CD4-positive, CD25-positive, alpha-beta regulatory T cell (primary cell): ENCODE data around the gene IRF2. TPM values are rescaled to one million over a fixed set of nuclear protein-coding genes. Genes with fewer than 3 reads are reported as not detected.

ENCODE experiments used
- ATAC-seq, 2 donors: fragments of 150-1000 bp; cut with Tn5 transposase; one replicate each; pipeline ENCODE4 v1.10.0; 2021; ENCODE audit warnings: low read depth in 2 of 2, moderate number of reproducible peaks in 2 of 2, moderate library complexity in 1 of 2
- DNase-seq, 3 donors: peaks; one replicate each; pipeline versions ENCODE4 v3.0.0 to v3.0.0-alpha.2; 2012 to 2022; ENCODE audit warnings: mixed read lengths in 1 of 3
- H3K27ac ChIP-seq: one replicate; pipeline ENCODE4 v1.7.0; 2013; ENCODE audit warnings: mild to moderate bottlenecking, low read length; ENCODE audit not compliant: insufficient read depth, poor library complexity, severe bottlenecking
- H3K27me3 ChIP-seq: one replicate; pipeline ENCODE4 v1.7.0; 2013; ENCODE audit warnings: low read length; ENCODE audit not compliant: control insufficient read depth, insufficient read depth
- H3K36me3 ChIP-seq: one replicate; pipeline ENCODE4 v1.7.0; 2013; ENCODE audit warnings: mild to moderate bottlenecking, low read length, moderate library complexity; ENCODE audit not compliant: control insufficient read depth, insufficient read depth
- H3K4me1 ChIP-seq: 2 replicates; pipeline ENCODE4 v1.7.0; 2013; ENCODE audit warnings: mild to moderate bottlenecking, low read length; ENCODE audit not compliant: insufficient read depth, control insufficient read depth, poor library complexity, severe bottlenecking
- H3K4me3 ChIP-seq: one replicate; pipeline ENCODE4 v1.7.0; 2013; ENCODE audit warnings: low read depth, mild to moderate bottlenecking, low read length, moderate library complexity
- H3K9me3 ChIP-seq, 2 experiments: 1 replicate in 1 of 2; 2 replicates in 1 of 2; pipeline ENCODE4 v1.7.0; 2013; ENCODE audit warnings: low read length in 2 of 2, mild to moderate bottlenecking in 1 of 2, moderate library complexity in 1 of 2; ENCODE audit not compliant: control insufficient read depth in 2 of 2
- H3K27ac Mint-ChIP-seq, 3 donors: one replicate each; pipeline ENCODE4 v1.8.0; 2020 to 2022; ENCODE audit warnings: mild to moderate bottlenecking in 3 of 3, mixed read lengths in 3 of 3, moderate library complexity in 2 of 3
- H3K27me3 Mint-ChIP-seq: one replicate; pipeline ENCODE4 v1.8.0; 2022; ENCODE audit warnings: mild to moderate bottlenecking, mixed read lengths
- H3K36me3 Mint-ChIP-seq: one replicate; pipeline ENCODE4 v1.8.0; 2020; ENCODE audit warnings: mixed read lengths
- H3K4me1 Mint-ChIP-seq, 4 donors: one replicate each; pipeline ENCODE4 v1.8.0; 2020 to 2022; ENCODE audit warnings: mixed read lengths in 4 of 4, mild to moderate bottlenecking in 1 of 4
- H3K4me3 Mint-ChIP-seq, 4 donors: one replicate each; pipeline ENCODE4 v1.8.0; 2020 to 2022; ENCODE audit warnings: mild to moderate bottlenecking in 4 of 4, mixed read lengths in 4 of 4, moderate library complexity in 3 of 4
- H3K9me3 Mint-ChIP-seq, 7 donors: one replicate each; pipeline ENCODE4 v1.8.0; 2020 to 2022; ENCODE audit warnings: mixed read lengths in 7 of 7, mild to moderate bottlenecking in 3 of 7, moderate library complexity in 2 of 7
- polyA plus RNA-seq, 4 donors: library from polyadenylated mRNA; unstranded; fragments of 300-500 nt; fragmentation: Illumina TruSeq; gene quantifications; one replicate each; pipeline ENCODE4 v1.2.3, GENCODE V29; 2021
- total RNA-seq: library from RNA; stranded (reverse); gene quantifications from one replicate; pipeline ENCODE4 v1.2.3, GENCODE V29; 2022

Gene IRF2
- total RNA-seq = 63.4 TPM
- polyA plus RNA-seq = 100 to 1,000 TPM in 2 of 4 donors, 10 to 100 TPM in 2; 96.8 to 112 (median 102) TPM

DNA sequence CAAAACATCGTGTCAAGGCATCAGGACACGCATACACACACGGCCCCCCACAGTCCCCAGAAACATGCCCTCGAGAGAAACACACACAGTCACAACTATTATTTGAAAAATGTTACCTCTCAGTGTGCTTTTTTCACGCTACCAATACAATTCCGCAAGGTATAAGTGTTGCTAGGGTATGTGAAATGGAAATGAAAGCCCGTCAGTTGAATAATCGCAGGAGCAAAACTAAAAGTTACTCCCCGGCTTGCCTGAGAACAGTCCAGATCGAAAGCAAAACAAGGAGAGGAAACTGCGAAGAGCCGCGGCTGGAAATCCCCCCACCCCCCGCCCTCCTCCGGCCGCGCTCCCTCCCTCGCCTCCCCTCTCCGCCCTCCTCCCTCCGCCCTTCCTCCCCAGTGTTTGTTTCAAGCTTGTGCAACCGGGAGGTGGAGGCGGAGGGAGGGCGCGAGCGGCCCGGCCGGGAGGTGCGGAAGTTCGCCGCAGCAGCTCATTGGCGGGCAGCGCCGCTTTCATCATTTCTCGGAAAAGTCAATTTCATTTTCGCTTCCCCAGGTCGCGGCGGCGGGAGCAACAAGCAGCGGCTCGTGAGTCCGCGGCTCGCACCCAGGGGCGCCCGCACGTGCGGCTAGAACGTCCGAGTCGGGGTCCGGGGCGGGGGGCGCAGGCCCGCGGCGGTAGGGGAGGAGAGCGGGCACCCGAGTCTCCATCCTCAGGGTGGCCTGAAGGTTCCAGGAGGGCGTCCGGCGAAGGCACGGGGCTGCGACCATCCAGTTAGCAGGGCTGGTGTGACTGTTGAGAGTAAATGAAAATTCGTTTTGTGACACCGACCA, at the start of gene IRF2:
IRF2 (minus strand) TSS at position 288 of the 833 bp plus-strand sequence. CDS start 45,486 bp downstream, outside the sequence.
- Histone ChIP-seq H3K4me1 (peaks cover 55% of the 10 kb centered on the region), H3K9me3 (no peaks in the 10 kb centered on the region), H3K4me3 (peak within 1 kb of the TSS; percentile 99), H3K27ac (peak within 1 kb of the TSS; percentile 97), H3K27me3 (no peaks in the 10 kb centered on the region), H3K36me3 (no peaks in the 10 kb centered on the region)
- Mint-ChIP-seq H3K4me1 (peaks cover 39 to 79% (median 59%) of the 10 kb centered on the region in 4 donors), H3K4me3 (peak within 1 kb of the TSS; percentile 94 to 100 (median 99)), H3K27me3 (no peaks in the 10 kb centered on the region), H3K27ac (peak within 1 kb of the TSS; percentile 95 to 99 (median 99)), H3K36me3 (peaks cover 26% of the 10 kb centered on the region), H3K9me3 (peaks cover 0 to 1% (median 0%) of the 10 kb centered on the region in 7 donors)
- ATAC-seq (peak; percentile 83 to 85), DNase-seq (peak; percentile 95 to 100 (median 96))

GRCh38 chr4:184515606-184516005, 41.3 kb upstream of the IRF2 start:
- no peaks in the 10 kb centered on the region for H3K27me3 Mint-ChIP-seq
- Histone ChIP-seq H3K27me3 (no peaks in the 10 kb centered on the region), H3K4me1 (peaks cover 21% of the 10 kb centered on the region), H3K4me3 (no peak overlapping the region), H3K9me3 (no peaks in the 10 kb centered on the region), H3K27ac (no peak overlapping the region), H3K36me3 (no peaks in the 10 kb centered on the region)
- H3K9me3 Mint-ChIP-seq = peaks cover 0 to 7% (median 3%) of the 10 kb centered on the region in 7 donors
- ATAC-seq = no peak
- peak in 1 of 3 donors; percentile 19 for DNase-seq
- H3K4me1 Mint-ChIP-seq = peaks cover 23 to 26% (median 23%) of the 10 kb centered on the region in 4 donors
- peak overlapping the region in 1 of 3 donors; percentile 9 for H3K27ac Mint-ChIP-seq
- H3K4me3 Mint-ChIP-seq = no peak overlapping the region
- H3K36me3 Mint-ChIP-seq = peaks cover 2% of the 10 kb centered on the region

- Histone ChIP-seq H3K4me1 (peaks cover 21% of the 10 kb centered on the region), H3K9me3 (no peaks in the 10 kb centered on the region), H3K27ac (peak overlapping the region; percentile 24), H3K27me3 (no peaks in the 10 kb centered on the region), H3K36me3 (no peaks in the 10 kb centered on the region), H3K4me3 (peak overlapping the region; percentile 58)
- Mint-ChIP-seq H3K36me3 (no peaks in the 10 kb centered on the region), H3K9me3 (peaks cover 0 to 7% (median 3%) of the 10 kb centered on the region in 7 donors), H3K27me3 (no peaks in the 10 kb centered on the region), H3K27ac (peak overlapping the region; percentile 63 to 74 (median 73)), H3K4me1 (peaks cover 22 to 26% (median 24%) of the 10 kb centered on the region in 4 donors), H3K4me3 (peak overlapping the region; percentile 1 to 85 (median 59))
- ATAC-seq (peak; percentile 62 to 80), DNase-seq (peak in 1 of 3 donors; percentile 74)
Observed at GRCh38 chr4:184514121-184514988, 40.0 kb upstream of the IRF2 start.

GRCh38 chr4:184513802-184514120, 39.4 kb upstream of the IRF2 start:
- DNase-seq (peak in 1 of 3 donors; percentile 53), ATAC-seq (peak; percentile 14 to 43)
- H3K27ac ChIP-seq = no peak overlapping the region
- no peaks in the 10 kb centered on the region for H3K36me3 ChIP-seq
- Mint-ChIP-seq H3K27me3 (no peaks in the 10 kb centered on the region), H3K9me3 (peaks cover 0 to 4% (median 3%) of the 10 kb centered on the region in 7 donors), H3K4me1 (peaks cover 22 to 26% (median 24%) of the 10 kb centered on the region in 4 donors), H3K27ac (peak overlapping the region; percentile 63 to 74 (median 73)), H3K36me3 (no peaks in the 10 kb centered on the region), H3K4me3 (peak overlapping the region; percentile 1 to 85 (median 59))
- no peaks in the 10 kb centered on the region for H3K9me3 ChIP-seq
- H3K4me3 ChIP-seq = peak overlapping the region; percentile 58
- no peaks in the 10 kb centered on the region for H3K27me3 ChIP-seq
- H3K4me1 ChIP-seq = peaks cover 21% of the 10 kb centered on the region

GRCh38 chr4:184511156-184511555, 36.8 kb upstream of the IRF2 start:
- no peaks in the 10 kb centered on the region for H3K27me3 ChIP-seq
- no peaks in the 10 kb centered on the region for H3K9me3 ChIP-seq
- ATAC-seq (no peak), DNase-seq (no peak)
- H3K4me1 ChIP-seq = peaks cover 21% of the 10 kb centered on the region
- no peaks in the 10 kb centered on the region for H3K36me3 ChIP-seq
- H3K36me3 Mint-ChIP-seq = no peaks in the 10 kb centered on the region
- H3K27ac Mint-ChIP-seq = no peak overlapping the region
- H3K4me1 Mint-ChIP-seq = peaks cover 19 to 32% (median 29%) of the 10 kb centered on the region in 4 donors
- H3K4me3 ChIP-seq = no peak overlapping the region
- H3K4me3 Mint-ChIP-seq = no peak overlapping the region
- no peaks in the 10 kb centered on the region for H3K27me3 Mint-ChIP-seq
- peaks cover 0 to 2% (median 0%) of the 10 kb centered on the region in 7 donors for H3K9me3 Mint-ChIP-seq
- H3K27ac ChIP-seq = no peak overlapping the region

- DNase-seq = no peak
- no peaks in the 10 kb centered on the region for H3K9me3 ChIP-seq
- peak overlapping the region in 1 of 3 donors; percentile 29 for H3K27ac Mint-ChIP-seq
- peaks cover 0 to 2% (median 0%) of the 10 kb centered on the region in 7 donors for H3K9me3 Mint-ChIP-seq
- no peaks in the 10 kb centered on the region for H3K27me3 Mint-ChIP-seq
- H3K36me3 Mint-ChIP-seq = no peaks in the 10 kb centered on the region
- ATAC-seq = no peak
- no peaks in the 10 kb centered on the region for H3K36me3 ChIP-seq
- H3K27ac ChIP-seq = no peak overlapping the region
- peaks cover 21% of the 10 kb centered on the region for H3K4me1 ChIP-seq
- no peak overlapping the region for H3K4me3 ChIP-seq
- peaks cover 15 to 32% (median 26%) of the 10 kb centered on the region in 4 donors for H3K4me1 Mint-ChIP-seq
- no peak overlapping the region for H3K4me3 Mint-ChIP-seq
- H3K27me3 ChIP-seq = no peaks in the 10 kb centered on the region
Observed at GRCh38 chr4:184510401-184510800, 36.1 kb upstream of the IRF2 start.

- no peaks in the 10 kb centered on the region for H3K27me3 ChIP-seq
- H3K4me3 ChIP-seq = no peak overlapping the region
- peaks cover 15% of the 10 kb centered on the region for H3K4me1 ChIP-seq
- no peaks in the 10 kb centered on the region for H3K36me3 ChIP-seq
- ATAC-seq (peak; percentile 70 to 74), DNase-seq (peak in 2 of 3 donors; percentile 6 to 63)
- Mint-ChIP-seq H3K4me3 (peak overlapping the region in 1 of 4 donors; percentile 2), H3K4me1 (peaks cover 11 to 28% (median 21%) of the 10 kb centered on the region in 4 donors), H3K27me3 (no peaks in the 10 kb centered on the region), H3K9me3 (no peaks in the 10 kb centered on the region), H3K27ac (no peak overlapping the region), H3K36me3 (no peaks in the 10 kb centered on the region)
- H3K9me3 ChIP-seq = no peaks in the 10 kb centered on the region
- H3K27ac ChIP-seq = no peak overlapping the region
Observed at GRCh38 chr4:184506527-184507121, 32.3 kb upstream of the IRF2 start.
